Measurements from ENCODE around the gene SELENOF. TPM values are rescaled to one million over a fixed set of nuclear protein-coding genes. Genes with fewer than 3 reads are reported as not detected.

Gene SELENOF
- total and polyA plus RNA-seq, 10 of the 15 experiments (the other 5 are each of a cell fraction or from before 2014, with no cell fraction given) = 98.7 to 254 (median 172) TPM

- no peak overlapping the region for H3K27ac ChIP-seq (ENCODE audit: control insufficient read depth, insufficient read depth)
- no peaks in the 10 kb centered on the region for H4K20me1 ChIP-seq (ENCODE audit: control insufficient read depth, insufficient read depth)
- in situ Hi-C loops (cut with MboI) = no loop called here
- H3K79me2 ChIP-seq (ENCODE audit: control insufficient read depth, insufficient read depth, low read length) = peaks cover 15% of the 10 kb centered on the region
- BruUV-seq (replicated peaks) = no TSS peak
- H3K36me3 ChIP-seq (ENCODE audit: control insufficient read depth in 2 of 2, insufficient read depth in 2 of 2, low read length in 1 of 2) = no peaks in the 10 kb centered on the region; a peak in 1 of 4 replicates
- intact Hi-C loops (cut with micrococcal nuclease; ENCODE audit: unreplicated experiment) = no loop called here
- FAIRE-seq (no peak), ATAC-seq (no peak), DNase-seq (ENCODE audit: low read depth, low spot score) (no peak)
- ChIA-PET CTCF (interaction anchor here (1.3 to 1.5 kb wide), 2 partner anchors 14 to 128 kb away, joined by 3 to 4 read pairs; no protein-coding TSS in a partner anchor), POLR2A (interaction anchor here (0.5 kb wide), 1 partner anchor 62 kb away, joined by 4 read pairs; no protein-coding TSS in a partner anchor), RAD21 (ENCODE audit: unreplicated experiment) (no interaction called here), SMC1A (ENCODE audit: uncharacterized antibody, unreplicated experiment) (interaction anchor here (0.8 to 2.0 kb wide), 5 partner anchors 9 to 127 kb away, joined by 3 to 5 read pairs (median 3); no protein-coding TSS in a partner anchor)
- TF ChIP-seq KAT2A (conservative IDR thresholded peaks at IDR 0.05; ENCODE audit: control insufficient read depth, low read depth, low read length) = no peak
- TF ChIP-seq MXI1 (IDR thresholded peaks at IDR 0.05; ENCODE audit: low read depth, low read length) = no peak
- no peak for TF ChIP-seq ZNF217 (IDR thresholded peaks at IDR 0.05)
- no peak for TF ChIP-seq MEF2B (IDR thresholded peaks at IDR 0.05; ENCODE audit: partially characterized antibody, poor library complexity, severe bottlenecking)
- TF ChIP-seq SIN3A (IDR thresholded peaks at IDR 0.05; ENCODE audit: low read depth, low read length) = no peak
- TF ChIP-seq PRDM15 (CRISPR knock-in tag; IDR thresholded peaks at IDR 0.05) = no peak
- TF ChIP-seq POLR2A (IDR thresholded peaks at IDR 0.05; ENCODE audit: low read depth, low read length) = no peak
- H2AFZ ChIP-seq (ENCODE audit: control insufficient read depth, low read depth, low read length) = no peak overlapping the region
- no peaks in the 10 kb centered on the region for H3K4me1 ChIP-seq (ENCODE audit: control insufficient read depth, insufficient read depth, low read length)
- no peaks in the 10 kb centered on the region; the same call in 1 of the 3 replicates for H3K9me3 ChIP-seq (replicated peaks; ENCODE audit: control insufficient read depth, insufficient read depth, low read length)
- no peaks in the 10 kb centered on the region for H3K27me3 ChIP-seq (replicated peaks in 1 of 2; ENCODE audit: control insufficient read depth in 2 of 2, insufficient read depth in 2 of 2, low read length in 1 of 2)
- no peak overlapping the region for H3K9ac ChIP-seq (ENCODE audit: control insufficient read depth, insufficient read depth, low read length)
- H3K4me3 ChIP-seq = no peak overlapping the region
- H3K4me2 ChIP-seq (ENCODE audit: control insufficient read depth, insufficient read depth) = no peak overlapping the region
Measured at GRCh38 chr1:86956221-86956620, 42.3 kb upstream of the SELENOF start.
